ENCODE measurements around the gene BCDIN3D.

The BCDIN3D gene

GRCh38 chr12:49798934-49799333, 44.0 kb downstream of the BCDIN3D start:
- Histone ChIP-seq H3K36me3 (ENCODE audit: low read depth) (peaks cover 14% of the 10 kb centered on the region; the same call in 1 of the 2 replicates), H3K9me3 (ENCODE audit: severe bottlenecking) (no peaks in the 10 kb centered on the region), H3K27ac (ENCODE audit: poor library complexity, severe bottlenecking) (no peak overlapping the region), H3K27me3 (ENCODE audit: insufficient read depth, poor library complexity, severe bottlenecking) (no peaks in the 10 kb centered on the region), H3K4me3 (ENCODE audit: severe bottlenecking) (no peak overlapping the region), H3K4me1 (ENCODE audit: insufficient read depth, poor library complexity, severe bottlenecking) (no peaks in the 10 kb centered on the region)
- TF ChIP-seq CTCF (IDR thresholded peaks at IDR 0.05; ENCODE audit: poor library complexity, severe bottlenecking): no peak
- ATAC-seq (ENCODE audit: low read depth) (no peak), DNase-seq (ENCODE audit: low spot score) (no peak)

- no peaks in the 10 kb centered on the region for H3K4me1 ChIP-seq (ENCODE audit: insufficient read depth, poor library complexity, severe bottlenecking)
- H3K27me3 ChIP-seq (ENCODE audit: insufficient read depth, poor library complexity, severe bottlenecking): no peaks in the 10 kb centered on the region
- ATAC-seq (ENCODE audit: low read depth) (no peak), DNase-seq (ENCODE audit: low spot score) (no peak)
- no peak overlapping the region for H3K4me3 ChIP-seq (ENCODE audit: severe bottlenecking)
- H3K9me3 ChIP-seq (ENCODE audit: severe bottlenecking): no peaks in the 10 kb centered on the region
- no peak overlapping the region for H3K27ac ChIP-seq (ENCODE audit: poor library complexity, severe bottlenecking)
- no peak for TF ChIP-seq CTCF (IDR thresholded peaks at IDR 0.05; ENCODE audit: poor library complexity, severe bottlenecking)
- H3K36me3 ChIP-seq (ENCODE audit: low read depth): peaks cover 14% of the 10 kb centered on the region; the same call in 1 of the 2 replicates
These were observed 44.7 kb downstream of the BCDIN3D start for GRCh38 chr12:49798248-49798647.

- no peak overlapping the region for H3K4me3 ChIP-seq (ENCODE audit: severe bottlenecking)
- DNase-seq (ENCODE audit: low spot score) (no peak), ATAC-seq (ENCODE audit: low read depth) (no peak)
- H3K4me1 ChIP-seq (ENCODE audit: insufficient read depth, poor library complexity, severe bottlenecking): no peaks in the 10 kb centered on the region
- H3K36me3 ChIP-seq (ENCODE audit: low read depth): peaks cover 14% of the 10 kb centered on the region; the same call in 1 of the 2 replicates
- H3K27me3 ChIP-seq (ENCODE audit: insufficient read depth, poor library complexity, severe bottlenecking): no peaks in the 10 kb centered on the region
- no peak for TF ChIP-seq CTCF (IDR thresholded peaks at IDR 0.05; ENCODE audit: poor library complexity, severe bottlenecking)
- no peak overlapping the region for H3K27ac ChIP-seq (ENCODE audit: poor library complexity, severe bottlenecking)
- H3K9me3 ChIP-seq (ENCODE audit: severe bottlenecking): no peaks in the 10 kb centered on the region
These were observed 45.5 kb downstream of the BCDIN3D start for GRCh38 chr12:49797449-49797776.

- H3K27ac ChIP-seq (ENCODE audit: poor library complexity, severe bottlenecking): no peak overlapping the region
- no peak for TF ChIP-seq CTCF (IDR thresholded peaks at IDR 0.05; ENCODE audit: poor library complexity, severe bottlenecking)
- no peaks in the 10 kb centered on the region for H3K4me1 ChIP-seq (ENCODE audit: insufficient read depth, poor library complexity, severe bottlenecking)
- no peak for DNase-seq (ENCODE audit: low spot score)
- H3K36me3 ChIP-seq (ENCODE audit: low read depth): peaks cover 14% of the 10 kb centered on the region; the same call in 1 of the 2 replicates
- ATAC-seq (ENCODE audit: low read depth): no peak
- H3K9me3 ChIP-seq (ENCODE audit: severe bottlenecking): no peaks in the 10 kb centered on the region
- H3K4me3 ChIP-seq (ENCODE audit: severe bottlenecking): no peak overlapping the region
- H3K27me3 ChIP-seq (ENCODE audit: insufficient read depth, poor library complexity, severe bottlenecking): no peaks in the 10 kb centered on the region
These were observed 46.1 kb downstream of the BCDIN3D start for GRCh38 chr12:49796606-49797448.

GRCh38 chr12:49796155-49796554, 46.8 kb downstream of the BCDIN3D start:
- Histone ChIP-seq H3K36me3 (ENCODE audit: low read depth) (peaks cover 14% of the 10 kb centered on the region; the same call in 1 of the 2 replicates), H3K27me3 (ENCODE audit: insufficient read depth, poor library complexity, severe bottlenecking) (no peaks in the 10 kb centered on the region), H3K9me3 (ENCODE audit: severe bottlenecking) (no peaks in the 10 kb centered on the region), H3K4me1 (ENCODE audit: insufficient read depth, poor library complexity, severe bottlenecking) (no peaks in the 10 kb centered on the region), H3K4me3 (ENCODE audit: severe bottlenecking) (no peak overlapping the region), H3K27ac (ENCODE audit: poor library complexity, severe bottlenecking) (no peak overlapping the region)
- ATAC-seq (ENCODE audit: low read depth) (no peak), DNase-seq (ENCODE audit: low spot score) (no peak)
- no peak for TF ChIP-seq CTCF (IDR thresholded peaks at IDR 0.05; ENCODE audit: poor library complexity, severe bottlenecking)
